ENCODE results near the gene ADAM10.

- TF ChIP-seq NRF1 (IDR thresholded peaks at IDR 0.05; ENCODE audit: low read depth, low read length) (no peak), GABPA (IDR thresholded peaks at IDR 0.05; ENCODE audit: low read depth) (no peak)
Observed at GRCh38 chr15:58665672-58666071, 83.8 kb downstream of the ADAM10 start.

Data from SK-N-SH (cell line).